GM18867 (cell line): ENCODE data around the gene GALNT12.

ENCODE experiments used
- ATAC-seq: cut with Tn5 transposase; IDR thresholded peaks from one replicate; pipeline ENCODE4 v1.9.1; 2021; ENCODE audit warnings: mild to moderate bottlenecking, moderate library complexity; ENCODE audit not compliant: unreplicated experiment

GALNT12 gene

DNA sequence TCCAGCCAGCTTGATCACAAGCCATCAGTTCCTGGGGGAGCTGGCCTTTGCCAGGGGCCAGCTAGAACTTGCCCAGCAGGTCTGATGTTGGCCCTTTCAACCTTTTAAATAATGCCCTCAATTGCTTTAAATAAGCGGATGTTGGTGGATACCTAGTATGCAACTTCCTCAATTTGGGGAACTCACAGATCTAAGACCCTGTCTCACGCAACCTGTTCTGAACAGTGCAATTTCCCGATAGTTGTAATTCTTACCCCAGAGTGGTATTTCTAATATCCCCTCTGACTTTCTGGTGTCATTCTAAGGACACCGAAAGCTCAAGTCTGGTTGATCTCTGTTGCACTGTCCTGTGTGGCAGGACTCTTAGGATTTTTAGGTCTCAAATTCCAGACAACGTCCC lies 23.1 kb downstream of the GALNT12 start:
- ATAC-seq, result no peak

DNA sequence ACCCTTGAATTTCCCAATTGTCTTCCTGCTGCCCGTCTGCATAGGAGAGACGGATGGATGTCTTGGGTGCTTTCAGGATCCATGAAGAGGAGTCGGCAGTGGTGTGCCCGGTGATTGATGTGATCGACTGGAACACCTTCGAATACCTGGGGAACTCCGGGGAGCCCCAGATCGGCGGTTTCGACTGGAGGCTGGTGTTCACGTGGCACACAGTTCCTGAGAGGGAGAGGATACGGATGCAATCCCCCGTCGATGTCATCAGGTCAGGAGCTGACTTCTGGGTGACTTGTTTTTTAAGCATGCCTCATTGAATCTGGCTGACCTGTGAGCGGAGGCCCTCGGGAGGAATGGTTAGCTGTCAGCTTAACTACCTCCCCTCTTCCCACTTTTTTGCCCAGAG lies 24.2 kb downstream of the GALNT12 start:
- ATAC-seq, result no peak

DNA sequence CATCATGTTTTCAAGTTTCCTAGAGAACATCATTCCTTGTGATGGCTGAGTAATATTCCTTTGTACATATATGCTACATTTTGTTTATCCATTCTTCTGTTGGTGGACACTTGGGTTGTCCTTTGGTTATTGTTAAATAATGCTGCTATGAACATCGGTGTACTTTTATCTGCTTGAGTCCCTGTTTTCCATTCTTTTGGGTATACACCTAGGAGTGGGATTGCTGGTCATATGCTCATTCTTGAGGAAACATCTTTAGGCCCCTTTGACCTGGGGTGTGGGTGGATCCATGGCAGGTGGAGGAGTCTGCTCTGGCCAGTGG lies 25.3 kb downstream of the GALNT12 start:
- ATAC-seq, result no peak

- ATAC-seq, result no peak
These were observed 25.9 kb downstream of the GALNT12 start for GRCh38 chr9:98833090-98833956.

DNA sequence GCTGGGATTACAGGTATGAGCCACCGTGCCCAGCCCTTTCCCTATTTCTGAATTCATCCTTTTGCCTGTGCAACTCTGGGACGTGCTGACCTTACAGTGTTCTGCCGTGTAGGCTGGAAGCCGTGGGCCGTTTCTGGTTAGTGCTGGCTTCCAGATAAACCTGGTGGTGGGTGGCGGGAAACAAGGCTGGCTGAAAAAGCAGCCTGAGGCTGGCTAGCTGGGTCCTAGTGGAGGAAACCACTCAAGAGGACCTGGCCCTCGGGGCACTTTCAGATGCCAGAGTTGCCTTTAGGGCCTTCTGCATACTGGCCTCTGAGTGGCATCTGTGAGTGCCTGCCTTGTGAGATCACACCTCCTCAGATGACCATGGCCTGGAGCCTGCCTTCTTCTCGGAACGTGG lies 26.9 kb downstream of the GALNT12 start:
- no peak for ATAC-seq

DNA sequence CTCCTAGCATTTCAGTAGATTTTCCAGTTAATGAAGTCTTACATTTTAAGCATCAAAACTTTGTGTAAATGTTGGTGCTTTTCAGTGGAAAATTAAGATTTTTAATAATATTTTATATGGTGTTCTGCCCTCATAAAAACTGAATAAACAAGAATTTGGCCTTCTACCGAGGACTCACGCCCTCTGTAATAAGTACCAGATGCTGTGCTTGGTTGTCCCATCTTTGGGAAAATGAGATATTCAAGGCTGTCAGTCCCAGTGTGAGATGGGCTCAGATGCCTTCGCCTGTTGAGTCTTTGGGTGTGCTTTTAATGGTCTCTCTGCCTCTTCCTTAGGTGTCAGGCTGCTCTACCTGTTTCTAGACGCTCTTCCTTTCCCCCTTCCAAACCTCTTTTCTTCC lies 28.7 kb downstream of the GALNT12 start:
- no peak for ATAC-seq

DNA sequence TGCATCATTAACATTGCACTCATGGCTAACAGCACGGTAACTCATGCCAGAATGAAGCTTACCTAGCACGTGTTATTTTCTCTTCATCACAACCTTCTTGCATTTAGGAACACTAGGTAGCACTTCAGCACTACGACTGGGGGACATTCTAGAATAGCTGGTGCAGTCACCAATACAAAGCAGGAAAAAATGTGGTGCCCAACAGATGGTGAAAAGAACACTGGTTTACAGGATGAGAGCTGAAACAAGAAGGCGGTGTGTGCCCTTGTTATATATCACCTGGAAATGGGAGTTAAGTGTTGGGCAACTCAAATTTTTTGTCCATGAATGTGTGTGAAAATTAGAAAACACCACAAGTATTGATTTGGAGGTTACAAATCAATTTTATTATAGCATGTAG lies 30.0 kb downstream of the GALNT12 start:
- ATAC-seq, result no peak

DNA sequence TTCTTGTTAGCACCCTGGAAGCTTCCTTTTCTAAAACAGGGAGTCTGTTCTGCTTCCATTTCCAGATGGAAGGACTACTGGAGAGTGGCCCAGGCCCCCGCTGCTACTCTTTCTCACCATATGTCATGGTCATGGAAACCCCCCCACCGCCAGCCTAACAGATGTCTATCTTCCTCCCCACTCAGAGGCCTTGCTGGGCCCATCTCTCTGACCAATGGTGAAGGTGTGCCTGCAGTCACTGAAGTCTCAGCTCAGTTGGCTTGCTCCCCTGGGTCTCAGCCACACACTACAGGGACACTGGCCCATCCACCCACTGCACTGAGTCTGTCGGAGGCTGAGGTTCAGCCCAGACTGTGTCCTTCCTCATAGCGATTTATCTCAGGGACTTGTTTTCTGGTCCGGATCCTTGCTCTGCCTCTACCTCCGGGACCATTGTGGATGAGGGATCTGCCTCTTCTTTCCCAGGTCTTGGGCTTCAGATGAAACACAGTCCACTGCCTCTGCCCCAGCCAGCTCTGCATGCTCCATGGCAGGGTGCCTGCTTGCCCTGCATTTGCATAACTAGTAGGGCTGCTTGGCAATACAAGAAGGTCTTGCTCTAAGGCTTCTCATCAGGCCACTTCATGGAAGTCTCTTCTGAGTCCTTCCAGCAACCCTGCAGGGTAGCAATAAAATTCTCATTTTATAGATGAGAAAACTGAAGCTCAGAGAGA lies 30.8 kb downstream of the GALNT12 start:
- no peak for ATAC-seq

- no peak for ATAC-seq
These were observed 31.5 kb downstream of the GALNT12 start for GRCh38 chr9:98838868-98839565.

GRCh38 chr9:98839724-98840123 lies 32.3 kb downstream of the GALNT12 start:
- no peak for ATAC-seq

- no peak for ATAC-seq
These were observed 35.0 kb downstream of the GALNT12 start for GRCh38 chr9:98842510-98842909.

- ATAC-seq, result no peak
These were observed 38.6 kb downstream of the GALNT12 start for GRCh38 chr9:98846081-98846480.

GRCh38 chr9:98846879-98847278 lies 39.4 kb downstream of the GALNT12 start:
- no peak for ATAC-seq

- ATAC-seq, result peak; percentile 84
These were observed 41.1 kb downstream of the GALNT12 start for GRCh38 chr9:98848450-98849149.

GRCh38 chr9:98849563-98849962 lies 42.1 kb downstream of the GALNT12 start:
- no peak for ATAC-seq

GRCh38 chr9:98850851-98851729 lies 43.6 kb downstream of the GALNT12 start:
- ATAC-seq, result no peak

DNA sequence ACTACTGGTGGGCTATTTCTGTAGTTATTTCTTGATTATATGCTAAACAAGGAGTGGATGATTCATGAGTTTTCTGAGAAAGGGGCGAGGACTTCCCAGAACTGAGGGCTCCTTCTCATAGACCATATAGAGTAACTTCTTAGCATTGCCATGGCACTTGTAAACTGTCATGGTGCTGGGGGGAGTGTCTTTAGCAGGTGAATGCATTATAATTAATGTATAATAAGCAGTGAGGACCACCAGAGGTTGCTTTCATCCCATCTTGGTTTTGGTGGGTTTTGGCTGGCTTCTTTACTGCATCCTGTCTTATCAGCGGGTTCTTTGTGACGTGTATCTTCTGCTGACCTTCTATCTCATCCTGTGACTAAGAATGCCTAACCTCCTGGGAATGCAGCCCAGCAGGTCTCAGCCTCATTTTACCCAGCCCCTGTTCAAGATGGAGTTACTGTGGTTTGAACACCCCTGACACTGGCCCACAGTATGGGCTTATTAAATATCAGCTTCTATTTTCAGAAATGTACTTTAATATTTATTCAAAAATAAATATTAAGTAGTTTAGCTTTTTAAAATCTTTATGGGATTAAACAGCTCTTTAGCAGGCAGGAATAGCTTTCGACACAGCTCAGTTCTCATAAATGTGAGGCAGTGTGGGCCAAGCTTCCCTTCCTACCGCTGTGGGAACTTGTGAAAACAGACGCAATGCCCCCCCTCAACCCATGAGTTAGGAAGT lies 44.4 kb downstream of the GALNT12 start:
- no peak for ATAC-seq

DNA sequence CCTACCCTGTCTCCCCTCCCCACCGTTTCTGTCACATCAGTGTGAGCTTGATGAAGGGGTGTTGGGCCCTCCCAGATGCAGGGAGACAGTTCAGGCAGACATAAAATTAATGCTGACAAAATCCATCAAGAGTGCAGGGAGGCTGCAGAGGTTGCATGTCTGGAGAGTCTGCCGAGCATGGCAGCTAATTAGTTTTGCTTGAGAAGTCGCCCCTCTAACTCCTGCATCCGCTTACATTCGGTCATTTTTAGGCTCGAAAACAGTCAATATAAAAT lies 44.9 kb downstream of the GALNT12 start:
- no peak for ATAC-seq

DNA sequence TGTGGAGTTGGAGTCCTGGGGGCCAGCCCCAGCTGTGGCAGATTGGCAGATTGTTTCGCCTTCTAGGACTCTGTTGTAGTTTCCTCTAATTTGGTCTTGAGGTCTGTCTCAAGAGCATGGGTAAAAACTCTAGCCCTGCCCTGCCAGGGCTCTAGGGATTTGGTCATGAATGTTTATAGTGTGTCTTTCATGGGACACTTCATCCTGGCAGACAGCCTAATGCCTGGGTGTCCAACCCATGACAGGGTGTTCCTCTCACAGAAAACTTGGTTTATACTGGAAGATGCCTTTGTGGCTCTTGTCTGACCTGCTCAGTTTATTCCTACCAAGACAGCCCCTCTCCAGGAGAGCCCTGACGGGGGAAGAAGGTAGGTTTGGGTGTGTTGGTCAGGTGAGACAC lies 45.5 kb downstream of the GALNT12 start:
- no peak for ATAC-seq

DNA sequence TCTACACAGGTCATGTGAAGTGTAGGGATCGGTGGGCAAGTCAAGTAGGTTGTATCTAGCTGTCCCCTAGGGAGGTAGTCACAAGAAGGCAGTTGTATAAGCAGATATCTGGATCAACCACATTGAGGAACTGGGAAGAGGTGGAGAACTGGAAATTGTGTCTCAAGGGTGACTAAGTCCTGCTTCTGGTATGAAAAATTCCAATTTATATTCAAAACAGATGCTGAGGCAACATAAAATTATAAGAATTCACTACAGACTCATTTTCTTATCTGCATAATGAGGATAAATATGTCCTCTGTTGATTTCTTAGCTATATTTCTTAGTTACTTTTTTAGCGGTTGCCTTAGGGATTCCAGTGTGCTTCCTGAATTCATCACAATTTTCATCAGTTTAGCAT lies 46.8 kb downstream of the GALNT12 start:
- no peak for ATAC-seq
